H1 (cell line): ENCODE data around the gene ATP6V0A4. TPM values are rescaled to one million over a fixed set of nuclear protein-coding genes. Genes with fewer than 3 reads are reported as not detected.

Source experiments
- CTCF ChIA-PET: fragments of 300-600 bp; sonication (Branson Sonifier 250); formaldehyde crosslinking; loops from one replicate; lab custom pipeline; 2021; ENCODE audit not compliant: partially characterized antibody; lab: Charles Lee
- POLR2A ChIA-PET: fragments of 300-600 bp; sonication (Branson Sonifier 250); formaldehyde crosslinking; loops from one replicate; lab custom pipeline; 2021; ENCODE audit warnings: inconsistent platforms; ENCODE audit not compliant: partially characterized antibody; lab: Charles Lee
- DNase-seq, 2 experiments: peaks; one replicate each; pipeline versions ENCODE4 v3.0.0 to v3.0.0-alpha.2; 2010 to 2022; ENCODE audit warnings: low spot score in 2 of 2, low read depth in 1 of 2, mixed read lengths in 1 of 2
- FAIRE-seq: peaks from 2 replicates; lab custom pipeline; 2011; peaks lifted over from hg19 to GRCh38; lab: Jason Lieb, UNC
- H2AFZ ChIP-seq: 2 replicates; pipeline ENCODE4 v1.8.1; 2012; ENCODE audit warnings: low read length, inconsistent platforms
- H2AK5ac ChIP-seq: 2 replicates; pipeline ENCODE4 v1.6.1; 2013; ENCODE audit warnings: low read depth, low read length
- H2BK120ac ChIP-seq: replicated peaks from 2 replicates; pipeline ENCODE3; 2013; ENCODE audit warnings: low read depth, low read length, inconsistent platforms
- H2BK12ac ChIP-seq: 2 replicates; pipeline ENCODE4 v1.6.1; 2013; ENCODE audit warnings: low read depth, low read length
- H2BK15ac ChIP-seq: 2 replicates; pipeline ENCODE4 v1.6.1; 2013; ENCODE audit warnings: low read length
- H2BK20ac ChIP-seq: 2 replicates; pipeline ENCODE4 v1.6.1; 2013; ENCODE audit warnings: low read length
- H2BK5ac ChIP-seq: 2 replicates; pipeline ENCODE4 v1.6.1; 2013; ENCODE audit warnings: low read depth, low read length
- H3K14ac ChIP-seq: 2 replicates; pipeline ENCODE4 v1.6.1; 2013; ENCODE audit warnings: inconsistent platforms; ENCODE audit not compliant: insufficient read length
- H3K18ac ChIP-seq: 2 replicates; pipeline ENCODE4 v1.6.1; 2013; ENCODE audit warnings: low read length; ENCODE audit errors: extremely low read depth
- H3K23ac ChIP-seq: 2 replicates; pipeline ENCODE4 v1.6.1; 2013; ENCODE audit warnings: inconsistent platforms; ENCODE audit not compliant: insufficient read length
- H3K23me2 ChIP-seq: 2 replicates; pipeline ENCODE4 v1.6.1; 2013; ENCODE audit warnings: low read depth, low read length
- H3K27ac ChIP-seq: 2 replicates; pipeline ENCODE4 v1.6.1; 2011; ENCODE audit warnings: low read depth, low read length, inconsistent platforms
- H3K27me3 ChIP-seq, 4 experiments: replicated peaks in 1 of 4; 1 replicate in 1 of 4; 2 replicates in 3 of 4; pipeline versions ENCODE4 v1.6.1 to v1.8.1; 2011 to 2013; ENCODE audit warnings: low read length in 3 of 4, mild to moderate bottlenecking in 3 of 4, inconsistent platforms in 2 of 4, mixed read lengths in 2 of 4, moderate library complexity in 1 of 4; ENCODE audit not compliant: control insufficient read depth in 3 of 4, insufficient read depth in 3 of 4; ENCODE audit errors: extremely low read depth in 1 of 4
- H3K36me3 ChIP-seq, 4 experiments: 2 replicates each; pipeline versions ENCODE4 v1.6.1 to v1.8.1; 2011 to 2013; ENCODE audit warnings: mild to moderate bottlenecking in 4 of 4, low read length in 3 of 4, moderate library complexity in 2 of 4, control low read depth in 1 of 4, inconsistent platforms in 1 of 4; ENCODE audit not compliant: insufficient read depth in 4 of 4, control insufficient read depth in 2 of 4
- H3K4ac ChIP-seq: replicated peaks from 2 replicates; pipeline ENCODE3; 2013; ENCODE audit warnings: low read length, low read depth, mixed read lengths, inconsistent platforms; ENCODE audit not compliant: insufficient read length
- H3K4me1 ChIP-seq, 4 experiments: replicated peaks in 1 of 4; 1 replicate in 1 of 4; 2 replicates in 3 of 4; pipeline versions ENCODE4 v1.6.1 to v1.8.1; 2011 to 2013; ENCODE audit warnings: low read length in 3 of 4, inconsistent platforms in 2 of 4, mixed read lengths in 1 of 4; ENCODE audit not compliant: insufficient read depth in 4 of 4, control insufficient read depth in 3 of 4
- H3K4me2 ChIP-seq, 2 experiments: 2 replicates each; pipeline versions ENCODE4 v1.6.1 to v1.8.1; 2011 to 2013; ENCODE audit warnings: low read depth in 2 of 2, low read length in 2 of 2, control low read depth in 1 of 2, inconsistent platforms in 1 of 2, mild to moderate bottlenecking in 1 of 2; ENCODE audit not compliant: insufficient read depth in 1 of 2
- H3K4me3 ChIP-seq, 4 experiments: fragments of 200-600, 300-600 bp in 1 of 4; sonication (generic), shearing (Covaris generic), sonication (Bioruptor Twin) in 1 of 4; 2 replicates each; pipeline versions ENCODE4 v1.5.1 to v1.8.1; 2011 to 2016; ENCODE audit warnings: low read length in 4 of 4, low read depth in 3 of 4, control low read depth in 2 of 4, inconsistent platforms in 2 of 4, mild to moderate bottlenecking in 2 of 4, mixed read lengths in 1 of 4, moderate library complexity in 1 of 4; ENCODE audit not compliant: insufficient read depth in 2 of 4; ENCODE audit errors: extremely low read depth in 1 of 4
- H3K56ac ChIP-seq: replicated peaks from 2 replicates; pipeline ENCODE3; 2013; ENCODE audit warnings: low read depth, mild to moderate bottlenecking, mixed read lengths, low read length, inconsistent platforms; ENCODE audit not compliant: insufficient read length
- H3K79me1 ChIP-seq: 2 replicates; pipeline ENCODE4 v1.6.1; 2013; ENCODE audit warnings: low read depth, low read length, control low read depth
- H3K79me2 ChIP-seq, 2 experiments: 2 replicates each; pipeline versions ENCODE4 v1.6.1 to v1.8.1; 2012 to 2013; ENCODE audit warnings: low read length in 2 of 2, mild to moderate bottlenecking in 2 of 2, inconsistent platforms in 1 of 2; ENCODE audit not compliant: insufficient read depth in 2 of 2, control insufficient read depth in 1 of 2
- H3K9ac ChIP-seq, 4 experiments: replicated peaks in 1 of 4; 1 replicate in 1 of 4; 2 replicates in 3 of 4; pipeline versions ENCODE4 v1.6.1 to v1.8.1; 2011 to 2013; ENCODE audit warnings: low read depth in 3 of 4, low read length in 3 of 4, control low read depth in 2 of 4, mild to moderate bottlenecking in 2 of 4, moderate library complexity in 2 of 4, inconsistent platforms in 1 of 4; ENCODE audit errors: extremely low read depth in 1 of 4
- H3K9me3 ChIP-seq, 2 experiments: 2 replicates each; pipeline versions ENCODE4 v1.6.1 to v1.8.1; 2012 to 2013; ENCODE audit warnings: mild to moderate bottlenecking in 2 of 2, moderate library complexity in 2 of 2, control low read depth in 1 of 2, inconsistent platforms in 1 of 2, low read depth in 1 of 2, low read length in 1 of 2, mixed read lengths in 1 of 2; ENCODE audit not compliant: insufficient read depth in 2 of 2
- H4K20me1 ChIP-seq, 2 experiments: replicated peaks in 1 of 2; 2 replicates each; pipeline versions ENCODE3 to v1.8.1; 2011 to 2013; ENCODE audit warnings: inconsistent platforms in 2 of 2, low read length in 2 of 2, mild to moderate bottlenecking in 1 of 2; ENCODE audit not compliant: insufficient read depth in 2 of 2, control insufficient read depth in 1 of 2
- H4K5ac ChIP-seq: 2 replicates; pipeline ENCODE4 v1.6.1; 2013; ENCODE audit warnings: low read length, low read depth, mixed read lengths, inconsistent platforms; ENCODE audit not compliant: insufficient read length
- H4K8ac ChIP-seq: 2 replicates; pipeline ENCODE4 v1.8.0; 2013; ENCODE audit warnings: mild to moderate bottlenecking, moderate library complexity, low read length, inconsistent platforms; ENCODE audit not compliant: insufficient read depth; ENCODE audit errors: extremely low read depth
- H4K91ac ChIP-seq: replicated peaks from 2 replicates; pipeline ENCODE3; 2013; ENCODE audit warnings: low read length, mixed read lengths, inconsistent platforms; ENCODE audit not compliant: insufficient read length
- CEBPB ChIP-seq: IDR thresholded peaks from 2 replicates; pipeline ENCODE4 v1.6.1; 2012; ENCODE audit warnings: low read depth, low read length
- CHD1 ChIP-seq: IDR thresholded peaks from 2 replicates; pipeline ENCODE4 v1.6.1; 2012; ENCODE audit warnings: low read depth, low read length, improper control_type of control experiment
- CTBP2 ChIP-seq: IDR thresholded peaks from 2 replicates; pipeline ENCODE4 v1.7.0; 2011; ENCODE audit warnings: borderline replicate concordance, mild to moderate bottlenecking, moderate library complexity, mixed read lengths, low read length; ENCODE audit not compliant: insufficient read depth, insufficient read length
- HDAC2 ChIP-seq, 2 experiments: fragments of 300-600 bp in 1 of 2; sonication (generic) in 1 of 2; IDR thresholded peaks; 2 replicates each; pipeline ENCODE4 v1.6.1; 2011 to 2012; ENCODE audit warnings: low read depth in 2 of 2, low read length in 2 of 2, mild to moderate bottlenecking in 2 of 2, moderate library complexity in 2 of 2, borderline replicate concordance in 1 of 2, inconsistent platforms in 1 of 2
- HDAC6 ChIP-seq: IDR thresholded peaks from one replicate; pipeline ENCODE4 v1.7.1; 2012; ENCODE audit warnings: low read depth, mild to moderate bottlenecking, inconsistent platforms, low read length, moderate library complexity
- MAFK ChIP-seq: IDR thresholded peaks from 2 replicates; pipeline ENCODE4 v1.6.1; 2012; ENCODE audit warnings: low read depth, mild to moderate bottlenecking, improper control_type of control experiment, low read length
- POU5F1 ChIP-seq: IDR thresholded peaks from 2 replicates; pipeline ENCODE4 v1.6.1; 2011; ENCODE audit warnings: low read depth, mild to moderate bottlenecking, low read length, moderate library complexity
- SP1 ChIP-seq: IDR thresholded peaks from 2 replicates; pipeline ENCODE4 v1.6.1; 2011; ENCODE audit warnings: low read depth, low read length
- SP2 ChIP-seq: IDR thresholded peaks from 2 replicates; pipeline ENCODE4 v1.6.1; 2012; ENCODE audit warnings: mild to moderate bottlenecking, low read length, inconsistent platforms
- TEAD4 ChIP-seq: IDR thresholded peaks from 2 replicates; pipeline ENCODE4 v1.6.1; 2012; ENCODE audit warnings: low read depth, low read length, inconsistent platforms, mixed read lengths
- YY1 ChIP-seq: IDR thresholded peaks from 2 replicates; pipeline ENCODE4 v1.6.1; 2011; ENCODE audit warnings: low read depth, mild to moderate bottlenecking, low read length
- WGBS, 2 experiments: shearing (Covaris generic) in 1 of 2; methylation state at CpG; one replicate each; pipeline versions ENCODE4 v1.1.6 to v1.1.7; 2013 to 2015; ENCODE audit warnings: low lambda C conversion rate in 2 of 2, mixed read lengths in 2 of 2, inconsistent platforms in 1 of 2, low coverage in 1 of 2, missing lambda C conversion rate in 1 of 2; ENCODE audit not compliant: insufficient replicate concordance in 2 of 2, insufficient coverage in 1 of 2, insufficient read length in 1 of 2; ENCODE audit errors: extremely low coverage in 1 of 2, missing lambda C conversion rate in 1 of 2; 5-methylcytosine and 5-hydroxymethylcytosine counted together
- polyA plus RNA-seq, 7 experiments: library from polyadenylated mRNA; depleted of rRNA in 3 of 7; stranded (reverse) in 5 of 7; unstranded in 2 of 7; fragments of >200 nt in 5 of 7; fragments of 200-250 nt in 2 of 7; gene quantifications; 1 replicate in 5 of 7; 2 replicates in 1 of 7; 4 replicates in 1 of 7; pipeline versions ENCODE4 v1.2.1 to v1.2.3, GENCODE V29; 2011 to 2013; ENCODE audit warnings: missing spikeins in 2 of 7, mixed read lengths in 2 of 7
- total RNA-seq: library from RNA; stranded (reverse); fragmentation: NEBNext Ultra II Directional; extraction: Animal tissue kit (Norgen Biotek cat#: 25700); gene quantifications from 2 replicates; pipeline ENCODE4 v1.2.1, GENCODE V29; 2021

The ATP6V0A4 gene
- total and polyA plus RNA-seq, 2 of the 8 experiments (the other 6 are each of a cell fraction or from before 2014, with no cell fraction given): 0.47 to 1.6 TPM

- WGBS, 2 experiments: 11% methylated on average over 2 of the region's 2 CpGs; no CpG with 5 or more reads in 1 of the 2 experiments
- peaks cover 0 to 4% of the 10 kb centered on the region in 2 experiments; a peak in 1 of 4 replicates for H3K9me3 ChIP-seq
- H4K5ac ChIP-seq: no peak overlapping the region
- H2BK15ac ChIP-seq: no peak overlapping the region
- no peak overlapping the region for H3K9ac ChIP-seq
- H2AK5ac ChIP-seq: peak overlapping the region; percentile 84; the same call in 1 of the 2 replicates
- H3K4me1 ChIP-seq: peaks cover 7 to 27% (median 16%) of the 10 kb centered on the region in 4 experiments; a peak in 6 of 7 replicates
- DNase-seq (no peak), FAIRE-seq (peak; percentile 58)
- H2BK120ac ChIP-seq: peak overlapping the region; percentile 34
- H3K23ac ChIP-seq: no peak overlapping the region
- CTCF ChIA-PET: interaction anchor here (0.8 to 1.5 kb wide), 3 partner anchors 9 to 71 kb away, joined by 3 read pairs; no protein-coding TSS in a partner anchor
- no peak overlapping the region for H2AFZ ChIP-seq
- peak overlapping the region; percentile 67; the same call in 1 of the 2 replicates for H3K18ac ChIP-seq
- no peaks in the 10 kb centered on the region for H3K79me1 ChIP-seq
- no peaks in the 10 kb centered on the region; the same call in 1 of the 2 replicates for H3K23me2 ChIP-seq
- H3K4me2 ChIP-seq: peak overlapping the region; percentile 35 to 45; a peak in 3 of 4 replicates
- H3K27me3 ChIP-seq: no peaks in the 10 kb centered on the region
- no peak overlapping the region; the same call in 1 of the 2 replicates for H2BK20ac ChIP-seq
- H4K91ac ChIP-seq: no peak overlapping the region
- no peak overlapping the region for H4K8ac ChIP-seq
- H2BK5ac ChIP-seq: 0 out of 2 replicates have a peak overlapping the region, but pooled peaks have one; percentile 36
- no peak overlapping the region for H3K4ac ChIP-seq
- no peaks in the 10 kb centered on the region for H3K79me2 ChIP-seq
- TF ChIP-seq HDAC2 (IDR thresholded peaks at IDR 0.05; ENCODE audit: borderline replicate concordance in 1 of 2, low read depth in 2 of 2, low read length in 2 of 2) (no peak), HDAC6 (no peak), SP2 (no peak), YY1 (no peak), CHD1 (no peak), POU5F1 (peak; percentile 76), TEAD4 (peak; percentile 59; the same call in 1 of the 2 replicates), CEBPB (peak; percentile 77), CTBP2 (no peak), MAFK (no peak), SP1 (peak; percentile 41; the same call in 1 of the 2 replicates)
- no peaks in the 10 kb centered on the region for H3K36me3 ChIP-seq
- no peak overlapping the region for H3K56ac ChIP-seq
- no peak overlapping the region for H3K27ac ChIP-seq
- no peak overlapping the region for H3K14ac ChIP-seq
- peak overlapping the region in 1 of 4 experiments; percentile 30; a peak in 1 of 8 replicates for H3K4me3 ChIP-seq
- POLR2A ChIA-PET: no interaction called here
- H2BK12ac ChIP-seq: no peak overlapping the region
- no peaks in the 10 kb centered on the region for H4K20me1 ChIP-seq
These were observed 129.8 kb downstream of the ATP6V0A4 start for GRCh38 chr7:138668229-138668596.
